Activated CD4-positive, alpha-beta T cell treated with anti-CD3 and anti-CD28 coated beads for 1 hour (primary cell): ENCODE measurements around the gene SPATA6L.

Experiments used
- DNase-seq: peaks from one replicate; pipeline ENCODE4 v3.0.0-alpha.2; 2020

Gene SPATA6L

GRCh38 chr9:4581035-4581760, 85.1 kb downstream of the SPATA6L start:
- no peak for DNase-seq

DNA sequence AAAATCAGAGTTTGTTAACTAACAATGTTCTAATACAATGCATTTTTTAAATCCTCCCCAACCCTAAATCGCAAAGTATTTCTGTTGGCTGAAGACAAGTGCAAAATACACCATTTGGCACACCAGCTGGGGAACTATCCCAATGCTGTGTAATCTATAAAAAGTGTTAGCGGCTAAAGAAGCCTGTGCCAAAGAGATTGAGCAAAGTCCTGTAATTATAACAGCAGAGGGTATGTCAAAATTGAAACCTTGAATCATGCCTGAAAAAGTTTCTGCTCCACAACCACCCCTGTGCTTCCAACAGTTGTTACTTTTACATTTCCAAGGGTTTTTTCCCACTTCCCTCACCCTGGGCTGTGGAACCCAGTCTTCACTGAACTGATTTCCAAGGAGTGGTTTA, 87.3 kb downstream of the SPATA6L start:
- DNase-seq: no peak

DNA sequence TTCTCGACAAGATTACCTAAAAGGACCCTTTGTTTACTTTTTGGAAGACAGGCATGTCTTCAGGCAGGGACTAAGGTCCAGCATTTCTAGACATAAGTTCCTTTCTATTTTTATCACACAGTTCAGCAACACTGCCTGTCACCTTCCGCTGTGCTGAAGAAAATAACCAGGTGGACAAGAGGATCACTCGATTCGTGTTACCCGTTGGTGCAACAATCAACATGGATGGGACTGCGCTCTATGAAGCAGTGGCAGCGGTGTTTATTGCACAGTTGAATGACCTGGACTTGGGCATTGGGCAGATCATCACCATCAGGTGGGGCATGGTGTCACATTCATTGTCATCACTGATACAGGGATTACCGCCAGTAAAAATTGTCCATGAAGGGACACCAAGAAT, 89.8 kb downstream of the SPATA6L start:
- no peak for DNase-seq

DNA sequence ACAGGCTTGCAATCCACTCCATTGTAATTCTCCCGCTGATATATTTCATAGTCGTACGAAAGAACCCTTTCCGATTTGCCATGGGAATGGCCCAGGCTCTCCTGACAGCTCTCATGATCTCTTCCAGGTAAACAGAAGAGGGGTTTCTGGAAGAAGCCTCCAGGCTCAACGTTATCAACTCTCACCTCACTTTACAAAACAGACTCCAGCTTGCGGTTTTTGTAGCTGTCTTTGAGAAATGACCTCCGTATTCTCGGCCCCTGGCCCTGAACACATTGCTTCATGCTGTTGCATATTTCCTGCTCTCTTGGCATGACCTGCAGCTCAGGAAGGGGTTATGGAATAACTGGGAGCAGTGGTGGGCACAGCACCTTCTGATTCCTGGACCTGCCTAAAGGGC, 90.3 kb downstream of the SPATA6L start:
- DNase-seq: no peak

DNA sequence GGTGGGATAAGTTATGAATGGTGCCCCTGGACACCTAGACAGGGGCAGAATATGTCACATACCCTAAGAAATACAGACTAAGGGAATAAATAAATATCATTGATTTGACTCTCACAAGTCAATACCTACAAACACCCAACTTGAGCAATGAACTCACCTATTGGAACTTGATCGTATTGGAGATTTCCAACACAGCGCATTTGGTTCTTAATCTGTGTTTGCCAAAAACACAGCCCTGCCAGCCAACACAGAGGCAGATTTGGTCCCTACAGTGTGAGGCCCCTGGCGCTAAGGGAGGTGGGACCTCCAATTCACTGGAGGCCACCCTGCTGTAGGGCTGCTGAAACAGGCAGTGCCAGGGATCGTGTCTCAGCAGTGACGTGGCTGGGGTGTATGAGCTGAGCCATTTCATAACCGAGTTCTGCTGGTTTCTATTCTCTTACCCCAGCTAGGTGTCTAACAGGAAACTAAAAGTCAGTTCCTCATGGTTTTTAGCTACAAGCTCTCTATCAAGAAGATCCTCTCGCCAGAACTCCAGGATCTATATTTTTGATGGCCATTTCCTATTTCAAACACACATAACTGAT, 91.5 kb downstream of the SPATA6L start:
- DNase-seq: no peak

- no peak for DNase-seq
Measured at GRCh38 chr9:4573634-4574389, 92.5 kb downstream of the SPATA6L start.

- DNase-seq: no peak
Measured at GRCh38 chr9:4573176-4573575, 93.1 kb downstream of the SPATA6L start.

GRCh38 chr9:4572184-4572826, 94.0 kb downstream of the SPATA6L start:
- DNase-seq: no peak

GRCh38 chr9:4569101-4569500, 97.2 kb downstream of the SPATA6L start:
- DNase-seq: no peak

DNA sequence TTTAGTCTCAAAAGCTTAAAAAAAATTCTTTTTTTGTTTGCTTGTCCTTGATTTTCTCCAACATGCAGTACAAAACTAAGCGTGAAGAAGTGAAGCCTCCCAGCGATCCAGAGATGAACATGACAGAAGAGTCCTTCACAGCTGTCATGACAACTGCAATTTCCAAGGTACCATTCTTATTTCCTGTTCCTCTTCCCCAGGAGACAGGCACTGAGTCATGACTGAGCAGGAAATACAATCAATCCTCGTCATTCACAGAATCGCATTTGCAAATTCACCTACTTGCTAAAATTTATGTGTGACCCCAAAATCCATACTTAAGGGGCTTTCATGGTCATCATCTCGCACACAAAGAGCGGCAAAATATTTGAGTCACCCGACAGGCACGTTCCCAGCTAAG, 98.7 kb downstream of the SPATA6L start:
- DNase-seq: no peak

- no peak for DNase-seq
Measured at GRCh38 chr9:4566806-4567205, 99.5 kb downstream of the SPATA6L start.

- no peak for DNase-seq
Measured at GRCh38 chr9:4563105-4563504, 103.2 kb downstream of the SPATA6L start.

- DNase-seq: no peak
Measured at GRCh38 chr9:4559261-4560182, 106.8 kb downstream of the SPATA6L start.

GRCh38 chr9:4558371-4558998, 107.8 kb downstream of the SPATA6L start:
- no peak for DNase-seq

GRCh38 chr9:4555236-4555635, 111.0 kb downstream of the SPATA6L start:
- no peak for DNase-seq

DNA sequence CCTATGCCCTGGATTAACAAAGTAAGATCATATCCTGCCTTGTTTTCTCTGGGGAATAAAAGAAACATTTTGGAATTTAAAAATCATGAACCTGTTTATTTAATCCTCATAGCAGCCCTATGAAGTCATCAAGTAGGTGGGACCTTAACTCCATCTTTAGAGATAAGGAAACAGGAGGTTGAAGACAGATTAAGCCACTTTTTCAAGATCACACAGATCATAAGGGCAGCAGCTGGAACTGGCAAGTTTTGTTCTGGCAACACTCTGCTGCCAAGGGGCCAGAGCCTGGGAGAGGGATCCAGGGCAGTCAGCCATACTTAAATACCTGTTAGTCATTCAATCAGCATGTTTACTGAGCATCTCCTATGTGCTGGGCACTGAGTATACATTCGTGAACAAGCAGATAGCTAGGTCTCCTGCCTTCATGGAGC, 112.3 kb downstream of the SPATA6L start:
- no peak for DNase-seq

DNA sequence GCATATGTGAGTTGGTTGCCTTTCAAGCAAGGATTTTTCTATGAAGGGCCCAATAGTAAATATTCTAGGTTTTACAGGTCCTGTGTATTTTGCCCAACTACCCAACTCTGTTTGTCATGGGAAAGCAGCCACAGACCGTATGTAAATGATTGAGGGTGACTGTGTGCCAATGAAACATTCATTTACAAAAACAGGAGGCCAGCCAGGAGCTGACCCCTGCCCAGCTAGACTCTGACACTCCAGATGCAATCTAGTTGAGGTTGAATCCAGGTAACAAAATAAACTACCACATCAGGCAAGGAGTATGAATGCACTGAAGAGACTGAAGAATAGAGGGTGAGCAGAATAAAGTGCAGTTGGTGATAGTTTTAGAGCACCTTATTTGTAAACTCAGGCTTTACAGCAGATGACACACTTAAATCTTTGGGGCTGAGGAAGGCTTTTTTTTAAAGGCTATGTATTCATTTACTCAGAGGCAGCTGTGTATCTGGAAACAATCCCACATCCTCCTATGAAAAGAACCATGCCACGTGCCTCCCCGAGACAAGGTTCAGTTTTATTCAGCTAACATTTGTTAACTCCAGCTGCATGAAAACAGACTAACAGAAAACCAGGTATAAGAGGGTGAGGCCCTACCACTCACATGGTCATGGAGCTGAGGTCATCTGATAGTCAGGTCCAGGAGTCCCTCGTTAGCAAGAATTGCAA, 115.3 kb downstream of the SPATA6L start:
- DNase-seq: no peak

DNA sequence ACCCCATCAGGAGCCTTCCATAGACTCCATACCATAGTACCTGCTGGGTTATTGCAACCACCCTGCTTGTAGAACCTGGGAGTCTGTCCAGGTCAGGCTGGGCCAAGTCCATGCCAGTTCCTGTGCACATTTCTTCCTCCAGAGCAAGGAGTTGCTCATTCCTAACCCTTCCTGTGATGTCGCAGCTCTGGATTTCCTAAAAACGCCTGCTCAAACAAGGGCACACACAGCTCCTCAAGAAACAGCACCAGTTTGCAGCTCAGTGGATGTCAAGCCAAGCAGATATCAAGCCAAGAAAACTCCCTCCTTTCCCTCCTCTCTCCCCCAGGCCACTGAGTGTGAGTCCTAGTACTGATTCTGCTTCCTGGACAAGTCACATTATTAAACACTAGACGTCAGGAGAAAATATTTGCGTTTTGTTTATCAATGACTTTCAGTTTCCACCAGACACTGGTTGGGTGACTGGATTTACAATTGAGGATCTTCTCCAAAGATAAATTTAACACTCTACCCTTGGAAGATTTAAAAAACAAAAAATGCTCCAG, 116.5 kb downstream of the SPATA6L start:
- DNase-seq: no peak

DNA sequence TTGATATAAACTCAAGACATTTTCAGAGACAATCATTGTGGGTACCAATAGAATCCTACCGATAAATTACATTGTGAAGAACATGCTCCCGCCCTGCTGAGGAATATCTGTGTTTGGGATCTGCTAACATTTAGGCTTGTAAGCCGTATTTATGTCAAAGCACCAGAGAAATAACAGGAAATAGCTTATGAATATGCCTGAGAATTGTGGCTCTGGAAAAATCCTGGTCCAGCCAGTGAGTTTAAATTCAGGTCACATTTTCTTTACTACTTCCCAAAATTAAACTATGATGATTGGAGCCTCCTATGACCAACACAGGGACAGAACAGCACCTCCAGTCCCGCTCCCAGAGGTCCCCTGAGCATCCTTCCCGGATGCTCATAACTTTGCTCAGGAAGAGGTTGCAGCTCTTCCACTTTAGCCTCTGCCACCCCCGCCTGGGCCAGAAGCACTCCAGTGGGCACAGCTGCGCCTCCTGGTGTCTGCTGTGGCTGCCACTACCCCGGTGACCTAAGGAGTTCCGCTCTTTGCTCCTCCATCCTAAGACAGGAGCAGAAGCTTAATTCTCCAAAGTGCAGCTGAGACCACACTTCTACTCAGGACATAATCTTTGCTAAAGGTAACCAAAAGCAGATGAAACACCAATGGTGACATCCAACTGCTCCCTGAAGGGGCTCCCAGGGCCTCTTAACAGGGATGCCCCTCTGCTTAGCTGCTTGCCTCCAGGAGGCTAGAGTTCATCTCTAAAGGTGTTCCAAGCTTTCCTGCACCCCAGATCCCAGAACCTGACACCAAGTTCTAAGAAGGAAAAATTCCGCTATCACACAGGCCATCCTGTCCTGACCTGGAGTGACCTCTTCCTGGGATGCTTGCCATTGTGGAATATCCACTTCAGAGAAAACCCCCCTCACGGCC, 117.2 kb downstream of the SPATA6L start:
- no peak for DNase-seq
